Progenitor cell of endocrine pancreas (in vitro differentiated cells): ENCODE data around the gene DEPDC1B. TPM values are rescaled to one million over a fixed set of nuclear protein-coding genes. Genes with fewer than 3 reads are reported as not detected.

Experiments
- DNase-seq: peaks from one replicate; pipeline ENCODE4 v3.0.0; 2021; ENCODE audit warnings: low spot score; ENCODE audit not compliant: unreplicated experiment
- H3K27ac Mint-ChIP-seq: 2 replicates; pipeline ENCODE4 v1.8.0; 2021; ENCODE audit warnings: mild to moderate bottlenecking, moderate library complexity, mixed read lengths
- H3K27me3 Mint-ChIP-seq: 2 replicates; pipeline ENCODE4 v1.8.0; 2021; ENCODE audit warnings: mixed read lengths
- H3K36me3 Mint-ChIP-seq: 2 replicates; pipeline ENCODE4 v1.8.0; 2022; ENCODE audit warnings: mixed read lengths; ENCODE audit not compliant: insufficient read depth
- H3K4me1 Mint-ChIP-seq: 2 replicates; pipeline ENCODE4 v1.8.0; 2021; ENCODE audit warnings: low read depth, mixed read lengths
- H3K4me3 Mint-ChIP-seq: 2 replicates; pipeline ENCODE4 v1.8.0; 2021; ENCODE audit warnings: low read depth, mild to moderate bottlenecking, moderate library complexity, mixed read lengths
- H3K9me3 Mint-ChIP-seq: 2 replicates; pipeline ENCODE4 v1.8.0; 2021; ENCODE audit warnings: low read depth, mixed read lengths
- total RNA-seq: library from RNA; stranded (reverse); gene quantifications from 2 replicates; pipeline ENCODE4 v1.2.1, GENCODE V29; 2021
- TF ChIP-seq, protein P1 (sequence below): fragments of 200-600 bp; sonication (generic); IDR thresholded peaks from one replicate; pipeline ENCODE4 v1.5.0; 2021; ENCODE audit warnings: antibody characterized with exemption, mild to moderate bottlenecking; ENCODE audit not compliant: unreplicated experiment

The DEPDC1B gene
- total RNA-seq, 1 donor from 2014 or later: 37.0 TPM

DNA sequence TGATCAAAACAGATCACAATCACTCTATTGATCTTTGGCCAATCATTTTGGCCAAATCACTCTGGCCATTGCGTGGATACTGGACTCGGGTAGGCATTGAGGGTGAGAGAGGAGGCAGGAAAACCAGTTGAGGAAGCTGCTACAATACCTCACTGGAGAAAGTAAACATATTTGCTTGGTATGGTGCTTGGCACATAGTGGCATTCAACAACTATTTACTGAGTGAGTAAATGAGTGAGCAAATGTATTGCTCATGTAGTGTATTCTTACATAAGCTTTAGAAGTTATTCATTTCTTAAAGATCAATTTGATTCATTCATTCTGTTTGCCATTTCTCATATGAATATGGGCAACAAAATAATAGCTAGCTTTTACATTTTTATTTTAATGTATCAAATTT, 4.0 kb upstream of the DEPDC1B start:
- TF ChIP-seq, protein P1, sequence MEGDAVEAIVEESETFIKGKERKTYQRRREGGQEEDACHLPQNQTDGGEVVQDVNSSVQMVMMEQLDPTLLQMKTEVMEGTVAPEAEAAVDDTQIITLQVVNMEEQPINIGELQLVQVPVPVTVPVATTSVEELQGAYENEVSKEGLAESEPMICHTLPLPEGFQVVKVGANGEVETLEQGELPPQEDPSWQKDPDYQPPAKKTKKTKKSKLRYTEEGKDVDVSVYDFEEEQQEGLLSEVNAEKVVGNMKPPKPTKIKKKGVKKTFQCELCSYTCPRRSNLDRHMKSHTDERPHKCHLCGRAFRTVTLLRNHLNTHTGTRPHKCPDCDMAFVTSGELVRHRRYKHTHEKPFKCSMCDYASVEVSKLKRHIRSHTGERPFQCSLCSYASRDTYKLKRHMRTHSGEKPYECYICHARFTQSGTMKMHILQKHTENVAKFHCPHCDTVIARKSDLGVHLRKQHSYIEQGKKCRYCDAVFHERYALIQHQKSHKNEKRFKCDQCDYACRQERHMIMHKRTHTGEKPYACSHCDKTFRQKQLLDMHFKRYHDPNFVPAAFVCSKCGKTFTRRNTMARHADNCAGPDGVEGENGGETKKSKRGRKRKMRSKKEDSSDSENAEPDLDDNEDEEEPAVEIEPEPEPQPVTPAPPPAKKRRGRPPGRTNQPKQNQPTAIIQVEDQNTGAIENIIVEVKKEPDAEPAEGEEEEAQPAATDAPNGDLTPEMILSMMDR: no peak
- peak overlapping the region; percentile 7 for H3K27ac Mint-ChIP-seq
- H3K4me3 Mint-ChIP-seq: no peak overlapping the region
- H3K27me3 Mint-ChIP-seq: no peaks in the 10 kb centered on the region
- peaks cover 13% of the 10 kb centered on the region for H3K4me1 Mint-ChIP-seq
- no peak for DNase-seq
- H3K9me3 Mint-ChIP-seq: no peaks in the 10 kb centered on the region
- H3K36me3 Mint-ChIP-seq: no peaks in the 10 kb centered on the region

DNA sequence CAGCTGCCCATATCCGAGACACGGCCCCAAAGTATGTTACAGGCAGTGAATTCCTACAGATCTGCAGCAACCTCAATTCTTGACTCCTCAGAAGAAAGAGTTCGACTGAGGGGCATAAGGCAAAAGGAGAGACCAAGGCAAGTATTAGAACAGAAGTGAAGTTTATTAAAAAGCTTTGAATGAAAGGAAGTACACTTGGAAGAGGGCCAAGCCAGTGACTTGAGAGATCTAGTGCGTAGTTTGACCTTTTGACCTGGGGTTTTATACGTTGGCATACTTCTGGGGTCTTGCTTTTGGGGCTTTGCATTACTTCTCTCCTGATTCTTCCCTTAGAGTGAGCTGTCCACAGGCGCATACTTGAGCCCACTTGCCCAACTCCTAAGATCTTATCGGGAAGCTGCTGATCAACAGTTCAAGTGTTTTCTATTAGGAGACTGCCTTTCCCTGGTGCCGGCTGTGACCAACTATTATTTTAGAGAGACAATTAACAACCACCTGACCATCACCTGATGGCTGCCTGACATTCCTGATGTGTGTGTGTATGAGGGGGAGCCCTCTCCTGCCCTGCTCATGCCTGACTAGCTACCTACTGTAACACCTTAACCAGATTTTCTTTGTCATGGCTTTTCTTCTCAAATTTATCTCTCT, 1.5 kb upstream of the DEPDC1B start:
- no peak for DNase-seq
- no peaks in the 10 kb centered on the region for H3K9me3 Mint-ChIP-seq
- no peak overlapping the region for H3K27ac Mint-ChIP-seq
- no peaks in the 10 kb centered on the region for H3K36me3 Mint-ChIP-seq
- peaks cover 23% of the 10 kb centered on the region for H3K4me1 Mint-ChIP-seq
- TF ChIP-seq, protein P1: no peak
- no peaks in the 10 kb centered on the region for H3K27me3 Mint-ChIP-seq
- H3K4me3 Mint-ChIP-seq: peak overlapping the region; percentile 56

DNA sequence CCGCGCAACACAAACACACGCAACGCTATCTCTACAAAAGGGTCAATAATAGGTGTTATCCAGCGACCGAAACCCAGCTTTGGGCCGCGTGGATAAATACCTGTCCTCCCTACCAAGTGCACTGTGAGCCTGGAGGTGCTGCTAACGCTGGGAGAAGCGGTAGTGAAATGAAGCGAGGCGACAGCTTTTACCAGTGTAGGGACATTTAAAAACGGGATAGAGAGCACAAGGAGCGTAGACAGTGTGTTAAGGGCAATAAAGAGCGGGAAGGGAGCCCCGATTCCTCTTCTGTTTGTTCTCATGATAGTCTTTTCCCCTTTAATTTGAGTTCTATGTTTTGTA, 421 bp upstream of the DEPDC1B start:
- Mint-ChIP-seq H3K4me1 (peaks cover 23% of the 10 kb centered on the region), H3K27ac (peak overlapping the region; percentile 98), H3K9me3 (no peaks in the 10 kb centered on the region), H3K36me3 (peaks cover under 1% of the 10 kb centered on the region), H3K27me3 (no peaks in the 10 kb centered on the region), H3K4me3 (peak overlapping the region; percentile 86)
- TF ChIP-seq, protein P1: no peak
- no peak for DNase-seq

DNA sequence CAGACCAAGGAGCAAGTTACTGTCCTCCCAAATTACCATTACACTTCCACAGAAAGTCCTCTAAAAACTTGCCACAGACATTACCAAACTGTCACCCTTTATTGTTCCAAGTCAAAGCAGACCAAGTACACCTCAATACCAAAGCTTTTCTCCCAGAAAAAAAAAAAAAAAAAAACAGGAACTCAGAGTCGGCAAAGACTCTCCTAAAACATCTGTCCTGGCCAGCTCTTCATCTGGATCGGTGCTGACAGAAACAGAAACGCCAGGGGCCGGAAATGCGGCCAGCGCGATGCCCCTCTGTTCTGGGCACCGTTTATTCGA, 718 bp downstream of the DEPDC1B start:
- DNase-seq: no peak
- Mint-ChIP-seq H3K27me3 (no peaks in the 10 kb centered on the region), H3K36me3 (peaks cover 6% of the 10 kb centered on the region), H3K4me3 (peak overlapping the region; percentile 86), H3K9me3 (peaks cover 3% of the 10 kb centered on the region), H3K4me1 (peaks cover 23% of the 10 kb centered on the region), H3K27ac (peak overlapping the region; percentile 98)
- TF ChIP-seq, protein P1: no peak

DNA sequence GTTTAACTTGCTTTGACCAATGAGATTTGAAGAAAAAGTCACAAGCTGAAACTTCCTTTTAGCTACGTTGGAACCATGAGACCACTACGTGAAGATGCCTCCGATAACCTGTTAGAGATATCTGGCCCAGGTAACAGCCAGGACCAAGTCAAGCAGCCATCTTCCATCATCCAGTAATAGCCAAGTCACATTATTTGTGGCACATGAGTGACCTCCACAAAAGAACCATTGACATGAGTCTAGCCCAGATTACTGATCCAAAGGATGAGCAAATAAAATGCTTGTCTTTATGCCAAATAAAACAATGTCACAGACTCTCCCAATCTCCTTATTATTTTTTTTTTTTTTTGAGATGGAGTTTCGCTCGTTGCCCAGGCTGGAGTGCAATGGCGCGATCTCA, 1.6 kb downstream of the DEPDC1B start:
- Mint-ChIP-seq H3K4me1 (peaks cover 23% of the 10 kb centered on the region), H3K9me3 (peaks cover 3% of the 10 kb centered on the region), H3K4me3 (peak overlapping the region; percentile 86), H3K27me3 (no peaks in the 10 kb centered on the region), H3K36me3 (peaks cover 11% of the 10 kb centered on the region), H3K27ac (peak overlapping the region; percentile 98)
- TF ChIP-seq, protein P1: no peak
- DNase-seq: no peak
